H1 (cell line): Measurements from ENCODE around the gene WDR76. TPM values are rescaled to one million over a fixed set of nuclear protein-coding genes. Genes with fewer than 3 reads are reported as not detected.

ENCODE experiments used
- CTCF ChIA-PET: fragments of 300-600 bp; sonication (Branson Sonifier 250); formaldehyde crosslinking; loops from one replicate; lab custom pipeline; 2021; ENCODE audit not compliant: partially characterized antibody; lab: Charles Lee
- POLR2A ChIA-PET: fragments of 300-600 bp; sonication (Branson Sonifier 250); formaldehyde crosslinking; loops from one replicate; lab custom pipeline; 2021; ENCODE audit warnings: inconsistent platforms; ENCODE audit not compliant: partially characterized antibody; lab: Charles Lee
- DNase-seq, 2 experiments: peaks; one replicate each; pipeline versions ENCODE4 v3.0.0 to v3.0.0-alpha.2; 2010 to 2022; ENCODE audit warnings: low spot score in 2 of 2, low read depth in 1 of 2, mixed read lengths in 1 of 2
- FAIRE-seq: peaks from 2 replicates; lab custom pipeline; 2011; peaks lifted over from hg19 to GRCh38; lab: Jason Lieb, UNC
- H2AFZ ChIP-seq: 2 replicates; pipeline ENCODE4 v1.8.1; 2012; ENCODE audit warnings: low read length, inconsistent platforms
- H2AK5ac ChIP-seq: 2 replicates; pipeline ENCODE4 v1.6.1; 2013; ENCODE audit warnings: low read depth, low read length
- H2BK120ac ChIP-seq: replicated peaks from 2 replicates; pipeline ENCODE3; 2013; ENCODE audit warnings: low read depth, low read length, inconsistent platforms
- H2BK12ac ChIP-seq: 2 replicates; pipeline ENCODE4 v1.6.1; 2013; ENCODE audit warnings: low read depth, low read length
- H2BK15ac ChIP-seq: 2 replicates; pipeline ENCODE4 v1.6.1; 2013; ENCODE audit warnings: low read length
- H2BK20ac ChIP-seq: 2 replicates; pipeline ENCODE4 v1.6.1; 2013; ENCODE audit warnings: low read length
- H2BK5ac ChIP-seq: 2 replicates; pipeline ENCODE4 v1.6.1; 2013; ENCODE audit warnings: low read depth, low read length
- H3K14ac ChIP-seq: 2 replicates; pipeline ENCODE4 v1.6.1; 2013; ENCODE audit warnings: inconsistent platforms; ENCODE audit not compliant: insufficient read length
- H3K18ac ChIP-seq: 2 replicates; pipeline ENCODE4 v1.6.1; 2013; ENCODE audit warnings: low read length; ENCODE audit errors: extremely low read depth
- H3K23ac ChIP-seq: 2 replicates; pipeline ENCODE4 v1.6.1; 2013; ENCODE audit warnings: inconsistent platforms; ENCODE audit not compliant: insufficient read length
- H3K23me2 ChIP-seq: 2 replicates; pipeline ENCODE4 v1.6.1; 2013; ENCODE audit warnings: low read depth, low read length
- H3K27ac ChIP-seq: 2 replicates; pipeline ENCODE4 v1.6.1; 2011; ENCODE audit warnings: low read depth, low read length, inconsistent platforms
- H3K27me3 ChIP-seq, 4 experiments: replicated peaks in 1 of 4; 1 replicate in 1 of 4; 2 replicates in 3 of 4; pipeline versions ENCODE4 v1.6.1 to v1.8.1; 2011 to 2013; ENCODE audit warnings: low read length in 3 of 4, mild to moderate bottlenecking in 3 of 4, inconsistent platforms in 2 of 4, mixed read lengths in 2 of 4, moderate library complexity in 1 of 4; ENCODE audit not compliant: control insufficient read depth in 3 of 4, insufficient read depth in 3 of 4; ENCODE audit errors: extremely low read depth in 1 of 4
- H3K36me3 ChIP-seq, 4 experiments: 2 replicates each; pipeline versions ENCODE4 v1.6.1 to v1.8.1; 2011 to 2013; ENCODE audit warnings: mild to moderate bottlenecking in 4 of 4, low read length in 3 of 4, moderate library complexity in 2 of 4, control low read depth in 1 of 4, inconsistent platforms in 1 of 4; ENCODE audit not compliant: insufficient read depth in 4 of 4, control insufficient read depth in 2 of 4
- H3K4ac ChIP-seq: replicated peaks from 2 replicates; pipeline ENCODE3; 2013; ENCODE audit warnings: low read length, low read depth, mixed read lengths, inconsistent platforms; ENCODE audit not compliant: insufficient read length
- H3K4me1 ChIP-seq, 4 experiments: replicated peaks in 1 of 4; 1 replicate in 1 of 4; 2 replicates in 3 of 4; pipeline versions ENCODE4 v1.6.1 to v1.8.1; 2011 to 2013; ENCODE audit warnings: low read length in 3 of 4, inconsistent platforms in 2 of 4, mixed read lengths in 1 of 4; ENCODE audit not compliant: insufficient read depth in 4 of 4, control insufficient read depth in 3 of 4
- H3K4me2 ChIP-seq, 2 experiments: 2 replicates each; pipeline versions ENCODE4 v1.6.1 to v1.8.1; 2011 to 2013; ENCODE audit warnings: low read depth in 2 of 2, low read length in 2 of 2, control low read depth in 1 of 2, inconsistent platforms in 1 of 2, mild to moderate bottlenecking in 1 of 2; ENCODE audit not compliant: insufficient read depth in 1 of 2
- H3K4me3 ChIP-seq, 4 experiments: fragments of 200-600, 300-600 bp in 1 of 4; sonication (generic), shearing (Covaris generic), sonication (Bioruptor Twin) in 1 of 4; 2 replicates each; pipeline versions ENCODE4 v1.5.1 to v1.8.1; 2011 to 2016; ENCODE audit warnings: low read length in 4 of 4, low read depth in 3 of 4, control low read depth in 2 of 4, inconsistent platforms in 2 of 4, mild to moderate bottlenecking in 2 of 4, mixed read lengths in 1 of 4, moderate library complexity in 1 of 4; ENCODE audit not compliant: insufficient read depth in 2 of 4; ENCODE audit errors: extremely low read depth in 1 of 4
- H3K56ac ChIP-seq: replicated peaks from 2 replicates; pipeline ENCODE3; 2013; ENCODE audit warnings: low read depth, mild to moderate bottlenecking, mixed read lengths, low read length, inconsistent platforms; ENCODE audit not compliant: insufficient read length
- H3K79me1 ChIP-seq: 2 replicates; pipeline ENCODE4 v1.6.1; 2013; ENCODE audit warnings: low read depth, low read length, control low read depth
- H3K79me2 ChIP-seq, 2 experiments: 2 replicates each; pipeline versions ENCODE4 v1.6.1 to v1.8.1; 2012 to 2013; ENCODE audit warnings: low read length in 2 of 2, mild to moderate bottlenecking in 2 of 2, inconsistent platforms in 1 of 2; ENCODE audit not compliant: insufficient read depth in 2 of 2, control insufficient read depth in 1 of 2
- H3K9ac ChIP-seq, 4 experiments: replicated peaks in 1 of 4; 1 replicate in 1 of 4; 2 replicates in 3 of 4; pipeline versions ENCODE4 v1.6.1 to v1.8.1; 2011 to 2013; ENCODE audit warnings: low read depth in 3 of 4, low read length in 3 of 4, control low read depth in 2 of 4, mild to moderate bottlenecking in 2 of 4, moderate library complexity in 2 of 4, inconsistent platforms in 1 of 4; ENCODE audit errors: extremely low read depth in 1 of 4
- H3K9me3 ChIP-seq, 2 experiments: 2 replicates each; pipeline versions ENCODE4 v1.6.1 to v1.8.1; 2012 to 2013; ENCODE audit warnings: mild to moderate bottlenecking in 2 of 2, moderate library complexity in 2 of 2, control low read depth in 1 of 2, inconsistent platforms in 1 of 2, low read depth in 1 of 2, low read length in 1 of 2, mixed read lengths in 1 of 2; ENCODE audit not compliant: insufficient read depth in 2 of 2
- H4K20me1 ChIP-seq, 2 experiments: replicated peaks in 1 of 2; 2 replicates each; pipeline versions ENCODE3 to v1.8.1; 2011 to 2013; ENCODE audit warnings: inconsistent platforms in 2 of 2, low read length in 2 of 2, mild to moderate bottlenecking in 1 of 2; ENCODE audit not compliant: insufficient read depth in 2 of 2, control insufficient read depth in 1 of 2
- H4K5ac ChIP-seq: 2 replicates; pipeline ENCODE4 v1.6.1; 2013; ENCODE audit warnings: low read length, low read depth, mixed read lengths, inconsistent platforms; ENCODE audit not compliant: insufficient read length
- H4K8ac ChIP-seq: 2 replicates; pipeline ENCODE4 v1.8.0; 2013; ENCODE audit warnings: mild to moderate bottlenecking, moderate library complexity, low read length, inconsistent platforms; ENCODE audit not compliant: insufficient read depth; ENCODE audit errors: extremely low read depth
- H4K91ac ChIP-seq: replicated peaks from 2 replicates; pipeline ENCODE3; 2013; ENCODE audit warnings: low read length, mixed read lengths, inconsistent platforms; ENCODE audit not compliant: insufficient read length
- EP300 ChIP-seq, 2 experiments: IDR thresholded peaks; 1 replicate in 1 of 2; 2 replicates in 1 of 2; pipeline ENCODE4 v1.6.1; 2011 to 2012; ENCODE audit warnings: low read depth in 2 of 2, low read length in 2 of 2, mild to moderate bottlenecking in 2 of 2, borderline replicate concordance in 1 of 2, inconsistent platforms in 1 of 2, moderate library complexity in 1 of 2
- MAFK ChIP-seq: IDR thresholded peaks from 2 replicates; pipeline ENCODE4 v1.6.1; 2012; ENCODE audit warnings: low read depth, mild to moderate bottlenecking, improper control_type of control experiment, low read length
- RAD21 ChIP-seq, 2 experiments: IDR thresholded peaks in 1 of 2; conservative IDR thresholded peaks in 1 of 2; 2 replicates each; pipeline ENCODE4 v1.6.1; 2011; ENCODE audit warnings: low read depth in 2 of 2, low read length in 2 of 2, improper control_type of control experiment in 1 of 2, inconsistent platforms in 1 of 2, mild to moderate bottlenecking in 1 of 2, moderate library complexity in 1 of 2
- SAP30 ChIP-seq: fragments of 300-600 bp; sonication (generic); IDR thresholded peaks from 2 replicates; pipeline ENCODE4 v1.7.1; 2012; ENCODE audit warnings: low read length, moderate library complexity, mild to moderate bottlenecking, inconsistent platforms; ENCODE audit not compliant: insufficient read depth, insufficient replicate concordance
- SIX5 ChIP-seq: IDR thresholded peaks from 2 replicates; pipeline ENCODE4 v1.6.1; 2011; ENCODE audit warnings: mild to moderate bottlenecking, low read depth, low read length
- SP1 ChIP-seq: IDR thresholded peaks from 2 replicates; pipeline ENCODE4 v1.6.1; 2011; ENCODE audit warnings: low read depth, low read length
- TAF1 ChIP-seq: IDR thresholded peaks from 2 replicates; pipeline ENCODE4 v1.6.1; 2011; ENCODE audit warnings: mild to moderate bottlenecking, low read depth, low read length
- TCF12 ChIP-seq: IDR thresholded peaks from 2 replicates; pipeline ENCODE4 v1.6.1; 2011; ENCODE audit warnings: low read depth, mild to moderate bottlenecking, low read length
- WGBS, 2 experiments: shearing (Covaris generic) in 1 of 2; methylation state at CpG; one replicate each; pipeline versions ENCODE4 v1.1.6 to v1.1.7; 2013 to 2015; ENCODE audit warnings: low lambda C conversion rate in 2 of 2, mixed read lengths in 2 of 2, inconsistent platforms in 1 of 2, low coverage in 1 of 2, missing lambda C conversion rate in 1 of 2; ENCODE audit not compliant: insufficient replicate concordance in 2 of 2, insufficient coverage in 1 of 2, insufficient read length in 1 of 2; ENCODE audit errors: extremely low coverage in 1 of 2, missing lambda C conversion rate in 1 of 2; 5-methylcytosine and 5-hydroxymethylcytosine counted together
- polyA plus RNA-seq, 7 experiments: library from polyadenylated mRNA; depleted of rRNA in 3 of 7; stranded (reverse) in 5 of 7; unstranded in 2 of 7; fragments of >200 nt in 5 of 7; fragments of 200-250 nt in 2 of 7; gene quantifications; 1 replicate in 5 of 7; 2 replicates in 1 of 7; 4 replicates in 1 of 7; pipeline versions ENCODE4 v1.2.1 to v1.2.3, GENCODE V29; 2011 to 2013; ENCODE audit warnings: missing spikeins in 2 of 7, mixed read lengths in 2 of 7
- total RNA-seq: library from RNA; stranded (reverse); fragmentation: NEBNext Ultra II Directional; extraction: Animal tissue kit (Norgen Biotek cat#: 25700); gene quantifications from 2 replicates; pipeline ENCODE4 v1.2.1, GENCODE V29; 2021
- TF ChIP-seq, protein P1 (sequence below), 3 experiments: IDR thresholded peaks; 1 replicate in 2 of 3; 2 replicates in 1 of 3; pipeline versions ENCODE4 v1.5.1 to v1.6.1; 2011; ENCODE audit warnings: low read length in 3 of 3, mild to moderate bottlenecking in 3 of 3, inconsistent platforms in 2 of 3, low read depth in 1 of 3, moderate library complexity in 1 of 3; ENCODE audit not compliant: insufficient read depth in 1 of 3; ENCODE audit errors: control extremely low read depth in 1 of 3

Gene WDR76
- total and polyA plus RNA-seq, 2 of the 8 experiments (the other 6 are each of a cell fraction or from before 2014, with no cell fraction given): 4.1 to 18.9 TPM

DNA sequence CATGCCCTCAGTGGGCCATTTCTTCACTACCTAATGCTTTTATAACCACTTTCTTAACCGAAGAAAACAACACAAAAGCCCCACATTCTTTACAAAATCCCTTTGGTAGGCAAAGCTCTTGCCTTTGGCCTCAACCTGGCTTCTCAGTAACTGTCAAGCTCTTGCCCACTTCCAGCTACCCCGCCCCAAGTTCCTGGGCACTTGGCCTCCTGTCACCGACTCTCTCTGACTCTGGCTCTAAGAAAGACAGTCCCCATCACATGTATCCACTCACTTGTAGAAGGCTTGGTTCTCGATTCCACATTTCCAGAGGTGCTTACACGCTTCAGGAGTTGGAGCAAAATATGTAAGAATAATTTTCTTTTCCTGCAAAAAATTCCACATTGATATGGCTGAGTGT lies 61.1 kb downstream of the WDR76 start:
- WGBS, 2 experiments: 88% methylated on average over 5 of the region's 5 CpGs; no CpG with 5 or more reads in 1 of the 2 experiments
- Histone ChIP-seq H3K9ac (no peak overlapping the region), H4K5ac (no peak overlapping the region), H2BK5ac (no peak overlapping the region), H3K18ac (no peak overlapping the region), H3K36me3 (peaks cover 0 to 3% (median under 1%) of the 10 kb centered on the region in 4 experiments; a peak in 4 of 8 replicates), H3K23me2 (no peaks in the 10 kb centered on the region), H3K79me1 (no peaks in the 10 kb centered on the region), H2BK120ac (no peak overlapping the region), H3K14ac (no peak overlapping the region), H2BK20ac (no peak overlapping the region), H4K8ac (no peak overlapping the region), H2BK12ac (no peak overlapping the region), H3K23ac (no peak overlapping the region), H3K4me1 (peaks cover 0 to 2% (median 0%) of the 10 kb centered on the region in 4 experiments; a peak in 1 of 7 replicates), H3K27me3 (no peaks in the 10 kb centered on the region), H3K4me3 (no peak overlapping the region), H3K4me2 (no peak overlapping the region), H2AFZ (no peak overlapping the region), H3K56ac (no peak overlapping the region), H2AK5ac (no peak overlapping the region), H2BK15ac (no peak overlapping the region), H3K27ac (no peak overlapping the region), H3K79me2 (no peaks in the 10 kb centered on the region), H4K20me1 (peaks cover 0 to 2% of the 10 kb centered on the region in 2 experiments), H3K9me3 (no peaks in the 10 kb centered on the region), H3K4ac (no peak overlapping the region), H4K91ac (no peak overlapping the region)
- TF ChIP-seq SAP30: no peak
- TF ChIP-seq SIX5: no peak
- TF ChIP-seq TAF1: no peak
- no peak for TF ChIP-seq TCF12
- TF ChIP-seq MAFK: no peak
- TF ChIP-seq, protein P1, sequence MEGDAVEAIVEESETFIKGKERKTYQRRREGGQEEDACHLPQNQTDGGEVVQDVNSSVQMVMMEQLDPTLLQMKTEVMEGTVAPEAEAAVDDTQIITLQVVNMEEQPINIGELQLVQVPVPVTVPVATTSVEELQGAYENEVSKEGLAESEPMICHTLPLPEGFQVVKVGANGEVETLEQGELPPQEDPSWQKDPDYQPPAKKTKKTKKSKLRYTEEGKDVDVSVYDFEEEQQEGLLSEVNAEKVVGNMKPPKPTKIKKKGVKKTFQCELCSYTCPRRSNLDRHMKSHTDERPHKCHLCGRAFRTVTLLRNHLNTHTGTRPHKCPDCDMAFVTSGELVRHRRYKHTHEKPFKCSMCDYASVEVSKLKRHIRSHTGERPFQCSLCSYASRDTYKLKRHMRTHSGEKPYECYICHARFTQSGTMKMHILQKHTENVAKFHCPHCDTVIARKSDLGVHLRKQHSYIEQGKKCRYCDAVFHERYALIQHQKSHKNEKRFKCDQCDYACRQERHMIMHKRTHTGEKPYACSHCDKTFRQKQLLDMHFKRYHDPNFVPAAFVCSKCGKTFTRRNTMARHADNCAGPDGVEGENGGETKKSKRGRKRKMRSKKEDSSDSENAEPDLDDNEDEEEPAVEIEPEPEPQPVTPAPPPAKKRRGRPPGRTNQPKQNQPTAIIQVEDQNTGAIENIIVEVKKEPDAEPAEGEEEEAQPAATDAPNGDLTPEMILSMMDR (IDR thresholded peaks at IDR 0.05; ENCODE audit: control extremely low read depth in 1 of 3, insufficient read depth in 1 of 3, low read depth in 1 of 3, low read length in 3 of 3): no peak
- no peak for TF ChIP-seq SP1
- no peak for TF ChIP-seq RAD21 (IDR thresholded peaks at IDR 0.05 in 1 of 2, conservative IDR thresholded peaks at IDR 0.05 in 1 of 2; ENCODE audit: low read depth in 2 of 2, low read length in 2 of 2)
- TF ChIP-seq EP300 (IDR thresholded peaks at IDR 0.05; ENCODE audit: borderline replicate concordance in 1 of 2, low read depth in 2 of 2, low read length in 2 of 2): no peak
- POLR2A ChIA-PET: interaction anchor here (0.9 to 1.9 kb wide), 3 partner anchors 9 to 39 kb away, joined by 3 to 4 read pairs (median 4); no protein-coding TSS in a partner anchor
- DNase-seq (no peak), FAIRE-seq (no peak)
- CTCF ChIA-PET: interaction anchor here (0.8 to 2.0 kb wide), 6 partner anchors 9 to 179 kb away, joined by 3 to 11 read pairs (median 6); no protein-coding TSS in a partner anchor
